GM06990 (cell line): ENCODE measurements around the gene ATP7B.

ENCODE experiments used
- DNase-seq: peaks from one replicate; pipeline ENCODE4 v3.0.0-alpha.2; 2011; ENCODE audit not compliant: insufficient read length; ENCODE audit errors: extremely low read depth
- H3K27me3 ChIP-seq: replicated peaks from 2 replicates; pipeline ENCODE4 v1.6.0; 2011; ENCODE audit warnings: low read length; ENCODE audit not compliant: control insufficient read depth, insufficient read depth
- H3K36me3 ChIP-seq: 2 replicates; pipeline ENCODE4 v1.5.1; 2011; ENCODE audit warnings: low read length; ENCODE audit not compliant: control insufficient read depth, insufficient read depth
- H3K4me3 ChIP-seq: replicated peaks from 2 replicates; pipeline ENCODE4 v1.5.1; 2011; ENCODE audit warnings: low read depth, mild to moderate bottlenecking, control low read depth, low read length
- TF ChIP-seq, protein P1 (sequence below): IDR thresholded peaks from 2 replicates; pipeline ENCODE4 v1.5.1; 2011; ENCODE audit warnings: low read length, control low read depth, mild to moderate bottlenecking, inconsistent platforms; ENCODE audit not compliant: insufficient read depth, poor library complexity, severe bottlenecking

The ATP7B gene

DNA sequence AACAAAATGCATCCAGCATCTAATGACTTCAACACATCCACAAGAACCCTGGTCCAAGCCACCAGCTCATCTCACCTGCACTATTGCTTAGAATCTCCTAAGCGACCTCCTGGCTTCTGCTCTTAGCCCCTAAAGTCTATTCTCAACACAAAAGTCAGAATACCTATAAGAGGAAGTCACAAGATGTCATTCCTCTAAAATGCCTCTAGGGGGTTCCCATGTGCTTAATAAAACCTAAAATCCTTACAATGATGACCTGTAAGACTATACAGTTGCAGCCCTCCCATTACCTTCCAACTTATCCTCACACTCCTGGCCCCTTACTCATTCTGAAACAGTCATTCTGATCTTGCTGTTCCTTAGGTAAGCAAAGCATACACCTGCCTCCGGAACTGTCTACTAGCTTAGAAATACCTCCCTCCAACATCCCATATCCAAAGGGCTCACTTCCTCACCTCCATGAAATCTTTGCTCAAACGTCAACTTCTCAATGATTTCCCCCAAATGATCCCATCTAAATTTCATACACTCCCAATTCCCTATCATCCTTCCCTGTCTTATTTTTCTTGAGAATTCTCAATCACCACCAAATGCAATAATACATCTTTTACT lies 10.0 kb downstream of the ATP7B start:
- Histone ChIP-seq H3K4me3 (no peak overlapping the region), H3K27me3 (peaks cover 2% of the 10 kb centered on the region), H3K36me3 (no peaks in the 10 kb centered on the region)
- DNase-seq, result no peak
- TF ChIP-seq, protein P1, sequence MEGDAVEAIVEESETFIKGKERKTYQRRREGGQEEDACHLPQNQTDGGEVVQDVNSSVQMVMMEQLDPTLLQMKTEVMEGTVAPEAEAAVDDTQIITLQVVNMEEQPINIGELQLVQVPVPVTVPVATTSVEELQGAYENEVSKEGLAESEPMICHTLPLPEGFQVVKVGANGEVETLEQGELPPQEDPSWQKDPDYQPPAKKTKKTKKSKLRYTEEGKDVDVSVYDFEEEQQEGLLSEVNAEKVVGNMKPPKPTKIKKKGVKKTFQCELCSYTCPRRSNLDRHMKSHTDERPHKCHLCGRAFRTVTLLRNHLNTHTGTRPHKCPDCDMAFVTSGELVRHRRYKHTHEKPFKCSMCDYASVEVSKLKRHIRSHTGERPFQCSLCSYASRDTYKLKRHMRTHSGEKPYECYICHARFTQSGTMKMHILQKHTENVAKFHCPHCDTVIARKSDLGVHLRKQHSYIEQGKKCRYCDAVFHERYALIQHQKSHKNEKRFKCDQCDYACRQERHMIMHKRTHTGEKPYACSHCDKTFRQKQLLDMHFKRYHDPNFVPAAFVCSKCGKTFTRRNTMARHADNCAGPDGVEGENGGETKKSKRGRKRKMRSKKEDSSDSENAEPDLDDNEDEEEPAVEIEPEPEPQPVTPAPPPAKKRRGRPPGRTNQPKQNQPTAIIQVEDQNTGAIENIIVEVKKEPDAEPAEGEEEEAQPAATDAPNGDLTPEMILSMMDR, result peak; percentile 68

GRCh38 chr13:51999921-52000320 lies 11.3 kb downstream of the ATP7B start:
- Histone ChIP-seq H3K36me3 (no peaks in the 10 kb centered on the region), H3K27me3 (peaks cover 2% of the 10 kb centered on the region), H3K4me3 (no peak overlapping the region)
- TF ChIP-seq, protein P1, result no peak
- DNase-seq, result no peak

DNA sequence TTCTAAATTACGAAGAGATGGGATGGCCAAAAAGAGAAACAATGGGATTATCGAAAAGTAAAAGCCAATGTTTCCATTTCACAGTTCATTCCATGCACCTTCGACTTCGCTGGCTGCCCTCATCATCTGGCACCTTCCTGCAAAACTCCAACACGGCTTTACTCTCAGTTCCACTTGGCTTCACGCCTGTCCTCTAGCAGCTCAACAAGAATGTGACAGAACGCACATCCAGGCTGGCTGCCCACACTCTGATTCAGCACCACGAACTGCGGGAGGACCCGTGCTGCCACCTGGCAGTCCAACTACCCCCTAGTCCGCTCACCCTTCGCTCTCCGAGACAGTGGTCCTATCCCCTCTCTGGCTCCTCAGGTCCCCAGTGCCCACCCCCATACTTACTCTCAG lies 11.7 kb downstream of the ATP7B start:
- H3K4me3 ChIP-seq, result no peak overlapping the region
- DNase-seq, result no peak
- H3K27me3 ChIP-seq, result peaks cover 2% of the 10 kb centered on the region
- no peaks in the 10 kb centered on the region for H3K36me3 ChIP-seq
- TF ChIP-seq, protein P1, result no peak

DNA sequence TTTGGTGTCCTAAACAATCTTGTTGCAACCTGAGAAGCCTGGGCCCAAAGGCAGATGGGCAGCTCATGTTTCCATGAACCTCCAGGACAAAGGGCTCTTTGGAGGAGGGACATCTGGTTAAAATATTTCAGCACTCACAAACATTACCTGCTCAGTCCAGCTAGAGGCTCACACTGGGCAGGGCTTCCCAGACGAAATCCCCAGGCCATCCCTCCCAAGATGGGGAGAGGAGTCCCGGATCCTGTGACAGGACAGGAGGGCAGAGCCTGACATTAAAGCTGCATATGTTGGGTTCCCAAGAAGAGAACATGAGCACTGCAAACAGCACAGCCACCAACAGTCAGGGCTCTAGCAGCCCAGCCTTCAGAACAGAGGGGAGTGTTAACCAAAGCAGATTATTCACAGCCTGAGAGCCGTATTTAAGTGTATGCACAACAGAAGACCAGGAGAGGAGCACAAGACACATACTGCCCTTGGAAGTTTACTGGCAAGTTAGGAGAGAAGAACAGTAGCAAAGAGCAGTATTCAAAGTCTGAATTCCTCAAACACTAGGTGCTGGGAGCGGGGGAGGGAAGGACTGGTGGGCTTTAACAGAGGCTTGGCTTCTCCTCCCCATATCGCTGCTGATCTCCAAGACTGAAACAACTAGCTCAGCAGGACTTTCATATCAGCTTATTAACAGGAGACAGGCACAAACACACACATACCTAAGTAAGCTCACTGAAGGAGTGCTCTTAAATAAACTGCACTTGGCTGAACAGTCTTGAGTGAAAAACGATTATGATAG lies 12.3 kb downstream of the ATP7B start:
- Histone ChIP-seq H3K27me3 (peaks cover 2% of the 10 kb centered on the region), H3K36me3 (no peaks in the 10 kb centered on the region), H3K4me3 (no peak overlapping the region)
- TF ChIP-seq, protein P1, result no peak
- DNase-seq, result no peak

GRCh38 chr13:51997641-51998330 lies 13.5 kb downstream of the ATP7B start:
- Histone ChIP-seq H3K27me3 (peaks cover 2% of the 10 kb centered on the region), H3K4me3 (no peak overlapping the region), H3K36me3 (no peaks in the 10 kb centered on the region)
- DNase-seq, result no peak
- TF ChIP-seq, protein P1, result no peak
